ENCODE measurements around the gene C19orf53.

The C19orf53 gene

GRCh38 chr19:13806728-13807127 lies 32.5 kb downstream of the C19orf53 start:
- H3K4me3 ChIP-seq (ENCODE audit: low read length), result no peak overlapping the region
- TF ChIP-seq CTCF (IDR thresholded peaks at IDR 0.05; ENCODE audit: insufficient read depth, low read depth, low read length, missing control alignments), result no peak
- DNase-seq (ENCODE audit: low read depth), result no peak

GRCh38 chr19:13807421-13808021 lies 33.3 kb downstream of the C19orf53 start:
- DNase-seq (ENCODE audit: low read depth), result no peak
- TF ChIP-seq CTCF (IDR thresholded peaks at IDR 0.05; ENCODE audit: insufficient read depth, low read depth, low read length, missing control alignments), result no peak

GRCh38 chr19:13808856-13809255 lies 34.6 kb downstream of the C19orf53 start:
- no peak for DNase-seq (ENCODE audit: low read depth)
- no peak overlapping the region for H3K4me3 ChIP-seq (ENCODE audit: low read length)
- no peak for TF ChIP-seq CTCF (IDR thresholded peaks at IDR 0.05; ENCODE audit: insufficient read depth, low read depth, low read length, missing control alignments)

More at GRCh38 chr19:13807421-13808021, 33.3 kb downstream of the C19orf53 start:
- no peak overlapping the region for H3K4me3 ChIP-seq (ENCODE audit: low read length)

GRCh38 chr19:13812544-13812943 lies 38.3 kb downstream of the C19orf53 start:
- TF ChIP-seq CTCF (IDR thresholded peaks at IDR 0.05; ENCODE audit: insufficient read depth, low read depth, low read length, missing control alignments), result no peak
- no peak for DNase-seq (ENCODE audit: low read depth)
- no peak overlapping the region for H3K4me3 ChIP-seq (ENCODE audit: low read length)

- H3K4me3 ChIP-seq (ENCODE audit: low read length), result no peak overlapping the region
- DNase-seq (ENCODE audit: low read depth), result no peak
- TF ChIP-seq CTCF (IDR thresholded peaks at IDR 0.05; ENCODE audit: insufficient read depth, low read depth, low read length, missing control alignments), result no peak
Observed at GRCh38 chr19:13813147-13813546, 38.9 kb downstream of the C19orf53 start.

GRCh38 chr19:13814550-13814949 lies 40.3 kb downstream of the C19orf53 start:
- no peak for TF ChIP-seq CTCF (IDR thresholded peaks at IDR 0.05; ENCODE audit: insufficient read depth, low read depth, low read length, missing control alignments)
- no peak overlapping the region for H3K4me3 ChIP-seq (ENCODE audit: low read length)
- no peak for DNase-seq (ENCODE audit: low read depth)

- no peak for TF ChIP-seq CTCF (IDR thresholded peaks at IDR 0.05; ENCODE audit: insufficient read depth, low read depth, low read length, missing control alignments)
- no peak overlapping the region for H3K4me3 ChIP-seq (ENCODE audit: low read length)
- DNase-seq (ENCODE audit: low read depth), result no peak
Observed at GRCh38 chr19:13817018-13817614, 42.9 kb downstream of the C19orf53 start.
